Prostate gland (tissue), 2 donors: ENCODE measurements around the gene SPTB.

Experiments used
- POLR2A ChIP-seq: fragments of 450-650 bp; IDR thresholded peaks from one replicate; pipeline ENCODE4 v1.6.1; 2016; ENCODE audit warnings: antibody characterized with exemption, mild to moderate bottlenecking
- POLR2AphosphoS5 ChIP-seq: sonication (generic); formaldehyde crosslinking; IDR thresholded peaks from one replicate; pipeline ENCODE4 v1.6.1; 2017; ENCODE audit warnings: antibody characterized with exemption
- TF ChIP-seq, protein P1 (sequence below), 4 experiments: fragments of 200-600 bp in 2 of 4; fragments of 450-650 bp in 2 of 4; sonication (generic) in 2 of 4; IDR thresholded peaks; 1 replicate in 3 of 4; 2 replicates in 1 of 4; pipeline ENCODE4 v1.5.1; 2016 to 2019; ENCODE audit warnings: antibody characterized with exemption in 4 of 4, mild to moderate bottlenecking in 2 of 4, moderate library complexity in 2 of 4

GRCh38 chr14:64701660-64702059 is 178.0 kb downstream of the SPTB start:
- TF ChIP-seq POLR2AphosphoS5 (no peak), POLR2A (no peak)
- TF ChIP-seq, protein P1, sequence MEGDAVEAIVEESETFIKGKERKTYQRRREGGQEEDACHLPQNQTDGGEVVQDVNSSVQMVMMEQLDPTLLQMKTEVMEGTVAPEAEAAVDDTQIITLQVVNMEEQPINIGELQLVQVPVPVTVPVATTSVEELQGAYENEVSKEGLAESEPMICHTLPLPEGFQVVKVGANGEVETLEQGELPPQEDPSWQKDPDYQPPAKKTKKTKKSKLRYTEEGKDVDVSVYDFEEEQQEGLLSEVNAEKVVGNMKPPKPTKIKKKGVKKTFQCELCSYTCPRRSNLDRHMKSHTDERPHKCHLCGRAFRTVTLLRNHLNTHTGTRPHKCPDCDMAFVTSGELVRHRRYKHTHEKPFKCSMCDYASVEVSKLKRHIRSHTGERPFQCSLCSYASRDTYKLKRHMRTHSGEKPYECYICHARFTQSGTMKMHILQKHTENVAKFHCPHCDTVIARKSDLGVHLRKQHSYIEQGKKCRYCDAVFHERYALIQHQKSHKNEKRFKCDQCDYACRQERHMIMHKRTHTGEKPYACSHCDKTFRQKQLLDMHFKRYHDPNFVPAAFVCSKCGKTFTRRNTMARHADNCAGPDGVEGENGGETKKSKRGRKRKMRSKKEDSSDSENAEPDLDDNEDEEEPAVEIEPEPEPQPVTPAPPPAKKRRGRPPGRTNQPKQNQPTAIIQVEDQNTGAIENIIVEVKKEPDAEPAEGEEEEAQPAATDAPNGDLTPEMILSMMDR (IDR thresholded peaks at IDR 0.05) = no peak
